T-cell (primary cell): ENCODE results near the gene P2RY8. TPM values are rescaled to one million over a fixed set of nuclear protein-coding genes. Genes with fewer than 3 reads are reported as not detected.

Experiments
- ATAC-seq, 4 experiments: fragments of 200-7000 bp in 3 of 4; fragments of 150-1000 bp in 1 of 4; cut with Tn5 transposase; replicated peaks in 1 of 4; 1 replicate in 3 of 4; 2 replicates in 1 of 4; pipeline ENCODE4 v1.10.0; 2021; ENCODE audit warnings: moderate library complexity in 3 of 4, mild to moderate bottlenecking in 2 of 4, moderate number of reproducible peaks in 1 of 4
- CTCF ChIA-PET, 2 donors: fragments of 300-600 bp; sonication (Branson Sonifier 250); formaldehyde crosslinking; loops; one replicate each; lab custom pipeline; 2022; ENCODE audit warnings: antibody characterized with exemption in 2 of 2; lab: Charles Lee
- POLR2A ChIA-PET, 2 donors: fragments of 300-600 bp; sonication (Branson Sonifier 250); formaldehyde crosslinking; loops; one replicate each; lab custom pipeline; 2022; ENCODE audit warnings: antibody characterized with exemption in 2 of 2; lab: Charles Lee
- DNase-seq, 35 experiments: peaks; one replicate each; pipeline versions ENCODE4 v3.0.0 to v3.0.0-alpha.2; 2013 to 2023
- H3K27ac ChIP-seq: one replicate; pipeline ENCODE4 v1.5.1; 2013; ENCODE audit warnings: low read length
- H3K27me3 ChIP-seq, 2 experiments: replicated peaks in 1 of 2; 1 replicate in 1 of 2; 2 replicates in 1 of 2; pipeline versions ENCODE4 v1.6.1 to v1.7.0; 2013; ENCODE audit warnings: low read length in 1 of 2, mixed read lengths in 1 of 2; ENCODE audit not compliant: control insufficient read depth in 2 of 2, insufficient read depth in 2 of 2; ENCODE audit errors: extremely low read depth in 1 of 2
- H3K36me3 ChIP-seq, 2 donors: 1 replicate in 1 of 2; 2 replicates in 1 of 2; pipeline versions ENCODE4 v1.6.1 to v1.7.0; 2013; ENCODE audit warnings: low read length in 1 of 2; ENCODE audit not compliant: control insufficient read depth in 2 of 2, insufficient read depth in 1 of 2; ENCODE audit errors: extremely low read depth in 1 of 2
- H3K4me1 ChIP-seq, 2 experiments: 1 replicate in 1 of 2; 2 replicates in 1 of 2; pipeline versions ENCODE4 v1.6.1 to v1.7.0; 2013; ENCODE audit warnings: low read length in 2 of 2, mixed read lengths in 1 of 2; ENCODE audit not compliant: insufficient read depth in 2 of 2, control insufficient read depth in 1 of 2; ENCODE audit errors: extremely low read depth in 1 of 2
- H3K4me3 ChIP-seq, 2 donors: 1 replicate in 1 of 2; 2 replicates in 1 of 2; pipeline versions ENCODE4 v1.5.1 to v1.7.0; 2013; ENCODE audit warnings: mild to moderate bottlenecking in 2 of 2, low read length in 1 of 2, moderate library complexity in 1 of 2; ENCODE audit not compliant: control insufficient read depth in 1 of 2; ENCODE audit errors: extremely low read depth in 1 of 2
- H3K9me3 ChIP-seq: 2 replicates; pipeline ENCODE4 v1.7.0; 2013
- H3K27ac Mint-ChIP-seq, 2 donors: one replicate each; pipeline ENCODE4 v1.8.0; 2020 to 2021; ENCODE audit warnings: mild to moderate bottlenecking in 2 of 2, mixed read lengths in 2 of 2
- H3K27me3 Mint-ChIP-seq, 2 donors: one replicate each; pipeline ENCODE4 v1.8.0; 2021 to 2022; ENCODE audit warnings: mixed read lengths in 2 of 2
- H3K36me3 Mint-ChIP-seq: one replicate; pipeline ENCODE4 v1.8.0; 2021; ENCODE audit warnings: mixed read lengths
- H3K4me1 Mint-ChIP-seq, 3 donors: one replicate each; pipeline ENCODE4 v1.8.0; 2020 to 2022; ENCODE audit warnings: mixed read lengths in 3 of 3, mild to moderate bottlenecking in 1 of 3
- H3K4me3 Mint-ChIP-seq, 3 donors: one replicate each; pipeline ENCODE4 v1.8.0; 2020 to 2022; ENCODE audit warnings: mild to moderate bottlenecking in 3 of 3, mixed read lengths in 3 of 3, moderate library complexity in 3 of 3
- H3K9me3 Mint-ChIP-seq, 3 donors: one replicate each; pipeline ENCODE4 v1.8.0; 2020 to 2022; ENCODE audit warnings: mixed read lengths in 3 of 3
- WGBS: methylation state at CpG from one replicate; pipeline ENCODE4 v1.1.5; 2013; ENCODE audit warnings: missing lambda C conversion rate; ENCODE audit not compliant: insufficient coverage; 5-methylcytosine and 5-hydroxymethylcytosine counted together
- total RNA-seq, 35 experiments: library from RNA in 6 of 35; stranded (reverse) in 6 of 35; fragments of 120-200 nt in 1 of 35; gene quantifications; one replicate each; pipeline versions ENCODE4 v1.2.1 to v1.2.4 and lab custom pipeline; 2013 to 2026

P2RY8 gene
- total RNA-seq, 5 donors from 2014 or later (not counting 1 experiment from before 2014, with no cell fraction given), result 114 to 219 (median 182) TPM

DNA sequence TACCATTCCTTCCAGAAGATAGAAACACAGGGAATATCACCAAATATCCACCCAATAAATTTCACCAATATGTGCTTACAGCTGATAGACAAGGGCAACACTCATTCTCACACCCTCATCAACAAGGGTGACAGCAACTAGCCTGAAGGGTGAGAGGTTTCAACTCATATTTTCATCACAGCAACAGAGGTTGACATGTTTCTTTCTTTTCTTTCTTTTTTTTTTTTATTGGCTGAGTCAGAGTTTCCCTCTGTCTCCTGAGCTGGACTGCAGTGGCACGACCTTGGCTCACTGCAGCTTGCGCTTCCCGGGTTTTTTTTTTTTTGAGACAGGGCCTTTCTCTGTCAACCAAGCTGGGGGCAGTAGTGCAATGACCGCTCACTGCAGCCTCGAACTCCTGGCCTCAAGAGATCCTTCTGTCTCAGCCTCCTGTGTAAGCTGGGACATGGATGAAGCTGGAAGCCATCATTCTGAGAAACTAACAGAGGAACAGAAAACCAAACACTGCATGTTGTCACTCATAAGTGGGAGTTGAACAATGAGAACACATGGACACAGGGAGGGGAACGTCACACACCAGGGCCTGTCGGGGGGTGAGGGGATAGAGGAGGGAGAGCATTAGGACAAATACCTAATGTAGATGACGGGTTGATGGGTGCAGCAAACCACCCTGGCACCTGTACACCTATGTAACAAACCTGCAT lies 56.8 kb downstream of the P2RY8 start:
- peaks cover 60% of the 10 kb centered on the region for H3K36me3 Mint-ChIP-seq
- peaks cover 77 to 87% (median 79%) of the 10 kb centered on the region in 3 donors for H3K4me1 Mint-ChIP-seq
- ChIA-PET CTCF (no interaction called here), POLR2A (no interaction called here)
- H3K9me3 Mint-ChIP-seq, result peaks cover 2 to 12% (median 11%) of the 10 kb centered on the region in 3 donors
- Histone ChIP-seq H3K36me3 (peaks cover 9 to 36% of the 10 kb centered on the region in 2 donors), H3K27me3 (no peaks in the 10 kb centered on the region), H3K27ac (peak overlapping the region; percentile 89), H3K4me3 (no peak overlapping the region), H3K9me3 (peaks cover 5% of the 10 kb centered on the region), H3K4me1 (peaks cover 14 to 82% of the 10 kb centered on the region in 2 experiments)
- no peak for ATAC-seq
- H3K27me3 Mint-ChIP-seq, result no peaks in the 10 kb centered on the region
- peak overlapping the region; percentile 95 to 98 for H3K27ac Mint-ChIP-seq
- WGBS, result 62% methylated on average over 3 of the region's 8 CpGs
- H3K4me3 Mint-ChIP-seq, result peak overlapping the region in 2 of 3 donors; percentile 44 to 63
- peak in 3 of 35 experiments; percentile 4 to 7 (median 4) for DNase-seq

DNA sequence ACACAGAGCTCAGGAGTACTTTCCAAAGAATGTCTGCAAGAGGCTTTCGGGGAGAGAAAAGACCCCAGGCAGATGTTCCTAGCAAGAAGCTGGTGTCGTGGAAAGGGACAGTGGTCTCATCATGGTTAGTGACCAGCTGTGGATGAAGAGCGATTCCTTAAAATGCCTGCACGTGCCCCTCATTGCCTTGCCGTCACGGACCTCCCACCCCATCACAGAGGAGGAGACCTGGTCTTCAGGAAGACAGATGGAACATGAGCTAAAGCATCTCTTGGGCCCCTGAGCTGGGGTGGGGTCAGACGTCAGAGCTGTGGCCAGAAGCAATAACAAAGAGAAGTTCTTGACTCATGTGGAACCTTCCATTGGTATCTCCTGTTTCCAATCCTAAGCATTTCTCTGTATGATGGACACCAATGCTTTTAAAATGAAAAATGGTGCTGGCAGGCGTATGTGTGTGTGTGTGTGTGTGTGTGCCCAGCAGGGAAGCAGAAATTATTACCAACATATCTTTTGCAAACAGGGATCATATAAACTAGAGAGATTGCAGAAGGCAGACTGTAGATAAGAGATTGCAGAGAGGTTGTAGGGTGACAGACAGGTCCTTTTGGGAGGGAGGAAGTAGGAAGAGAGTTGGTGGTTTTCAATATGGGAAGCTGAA lies 59.1 kb downstream of the P2RY8 start:
- Mint-ChIP-seq H3K27ac (peak overlapping the region; percentile 47 to 64), H3K9me3 (peaks cover 2 to 22% (median 11%) of the 10 kb centered on the region in 3 donors), H3K36me3 (peaks cover 76% of the 10 kb centered on the region), H3K27me3 (no peaks in the 10 kb centered on the region), H3K4me1 (peaks cover 70 to 96% (median 92%) of the 10 kb centered on the region in 3 donors), H3K4me3 (peak overlapping the region in 1 of 3 donors; percentile 21)
- peak overlapping the region; percentile 23 for H3K27ac ChIP-seq
- H3K4me1 ChIP-seq, result peaks cover 16 to 65% of the 10 kb centered on the region in 2 experiments
- peaks cover 5 to 30% of the 10 kb centered on the region in 2 donors for H3K36me3 ChIP-seq
- H3K9me3 ChIP-seq, result peaks cover 5% of the 10 kb centered on the region
- ATAC-seq, result no peak
- no peaks in the 10 kb centered on the region for H3K27me3 ChIP-seq
- peak in 2 of 35 experiments; percentile 3 to 9 for DNase-seq
- no peak overlapping the region for H3K4me3 ChIP-seq
- POLR2A ChIA-PET, result no interaction called here
- 80% methylated on average over 1 of the region's 8 CpGs for WGBS
- CTCF ChIA-PET, result no interaction called here

DNA sequence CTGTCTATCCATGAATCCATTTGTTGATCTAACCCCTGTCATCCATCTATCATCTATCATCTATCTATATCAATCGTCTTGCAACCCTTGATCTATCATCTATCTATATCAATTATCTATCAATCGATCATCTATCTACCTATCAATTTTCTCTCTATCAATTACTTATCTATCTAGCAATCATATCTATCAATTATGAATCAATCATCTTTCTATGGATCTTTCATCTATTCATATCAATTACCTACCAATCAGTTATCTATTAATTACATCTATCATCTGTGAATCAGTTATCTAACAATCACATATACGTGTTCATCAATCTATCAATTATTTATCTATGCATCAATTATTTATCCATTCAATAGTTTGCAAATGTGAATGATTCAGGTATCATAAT lies 59.8 kb downstream of the P2RY8 start:
- H3K4me3 Mint-ChIP-seq, result peak overlapping the region in 1 of 3 donors; percentile 21
- no peak for DNase-seq
- H3K4me3 ChIP-seq, result no peak overlapping the region
- peaks cover 5% of the 10 kb centered on the region for H3K9me3 ChIP-seq
- ChIA-PET POLR2A (no interaction called here), CTCF (no interaction called here)
- WGBS, result 82% methylated on average over 1 of the region's 3 CpGs
- ATAC-seq, result no peak
- peak overlapping the region; percentile 23 for H3K27ac ChIP-seq
- H3K27me3 Mint-ChIP-seq, result no peaks in the 10 kb centered on the region
- H3K36me3 Mint-ChIP-seq, result peaks cover 78% of the 10 kb centered on the region
- peaks cover 13 to 68% of the 10 kb centered on the region in 2 experiments for H3K4me1 ChIP-seq
- H3K27ac Mint-ChIP-seq, result peak overlapping the region; percentile 47 to 64
- H3K27me3 ChIP-seq, result no peaks in the 10 kb centered on the region
- H3K9me3 Mint-ChIP-seq, result peaks cover 2 to 29% (median 11%) of the 10 kb centered on the region in 3 donors
- peaks cover 5 to 30% of the 10 kb centered on the region in 2 donors for H3K36me3 ChIP-seq
- peaks cover 65 to 96% (median 94%) of the 10 kb centered on the region in 3 donors for H3K4me1 Mint-ChIP-seq

DNA sequence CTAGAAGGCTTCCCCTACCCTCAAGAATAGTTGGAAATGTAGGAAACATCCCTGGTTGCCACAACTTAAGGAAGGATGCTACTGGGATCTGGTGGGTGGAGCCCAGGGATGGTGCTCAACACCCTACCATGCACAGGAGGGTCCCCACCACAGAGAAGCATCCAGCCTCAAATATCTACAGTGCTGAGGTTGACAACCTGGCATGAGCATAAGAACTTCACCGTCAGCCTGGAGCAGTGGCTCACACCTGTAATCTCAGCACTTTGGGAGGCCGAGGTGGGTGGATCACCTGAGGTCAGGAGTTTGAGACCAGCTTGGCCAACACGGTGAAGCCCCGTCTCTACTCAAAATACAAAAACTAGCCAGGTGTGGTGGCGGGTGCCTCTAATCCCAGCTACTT lies 60.3 kb downstream of the P2RY8 start:
- WGBS, result 100% methylated on average over 2 of the region's 5 CpGs
- Mint-ChIP-seq H3K9me3 (peaks cover 2 to 33% (median 11%) of the 10 kb centered on the region in 3 donors), H3K4me1 (peaks cover 65 to 96% (median 94%) of the 10 kb centered on the region in 3 donors), H3K4me3 (no peak overlapping the region), H3K27ac (no peak overlapping the region), H3K27me3 (no peaks in the 10 kb centered on the region), H3K36me3 (peaks cover 78% of the 10 kb centered on the region)
- ATAC-seq (no peak), DNase-seq (peak in 1 of 35 experiments; percentile 4)
- Histone ChIP-seq H3K27ac (no peak overlapping the region), H3K4me1 (peaks cover 15 to 68% of the 10 kb centered on the region in 2 experiments), H3K27me3 (no peaks in the 10 kb centered on the region), H3K9me3 (peaks cover 5% of the 10 kb centered on the region), H3K36me3 (peaks cover 5 to 30% of the 10 kb centered on the region in 2 donors), H3K4me3 (no peak overlapping the region)
- ChIA-PET POLR2A (no interaction called here), CTCF (no interaction called here)

DNA sequence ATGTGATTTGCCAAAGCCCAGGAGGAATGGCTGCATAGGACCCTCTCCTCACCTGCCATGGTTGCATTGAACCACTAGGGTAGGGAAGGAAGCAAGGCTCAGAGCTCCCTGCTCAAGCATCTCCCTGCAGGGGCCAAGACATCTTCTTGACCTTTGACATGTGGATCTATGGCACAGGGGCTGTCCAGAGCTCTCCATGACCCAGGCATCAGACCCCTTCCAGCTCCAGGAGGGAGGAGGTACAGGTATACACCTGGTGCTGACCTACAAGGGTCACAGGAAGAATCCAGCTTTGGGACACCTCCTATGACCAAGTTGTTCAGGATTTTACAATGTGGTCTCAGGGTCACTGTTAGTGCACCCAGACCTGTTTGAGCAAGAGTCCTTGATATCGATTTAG lies 61.1 kb downstream of the P2RY8 start:
- peak in 2 of 35 experiments; percentile 5 to 10 for DNase-seq
- POLR2A ChIA-PET, result no interaction called here
- CTCF ChIA-PET, result no interaction called here
- Histone ChIP-seq H3K9me3 (peaks cover 5% of the 10 kb centered on the region), H3K4me3 (no peak overlapping the region), H3K27ac (no peak overlapping the region), H3K36me3 (peaks cover 5 to 30% of the 10 kb centered on the region in 2 donors), H3K27me3 (no peaks in the 10 kb centered on the region), H3K4me1 (peaks cover 16 to 68% of the 10 kb centered on the region in 2 experiments)
- Mint-ChIP-seq H3K27ac (peak overlapping the region in 1 of 2 donors; percentile 58), H3K9me3 (peaks cover 2 to 33% (median 11%) of the 10 kb centered on the region in 3 donors), H3K36me3 (peaks cover 80% of the 10 kb centered on the region), H3K4me3 (peak overlapping the region in 1 of 3 donors; percentile 24), H3K4me1 (peaks cover 63 to 95% (median 94%) of the 10 kb centered on the region in 3 donors), H3K27me3 (no peaks in the 10 kb centered on the region)
- no peak for ATAC-seq
- no CpG with 5 or more reads among the region's 1 CpG for WGBS

DNA sequence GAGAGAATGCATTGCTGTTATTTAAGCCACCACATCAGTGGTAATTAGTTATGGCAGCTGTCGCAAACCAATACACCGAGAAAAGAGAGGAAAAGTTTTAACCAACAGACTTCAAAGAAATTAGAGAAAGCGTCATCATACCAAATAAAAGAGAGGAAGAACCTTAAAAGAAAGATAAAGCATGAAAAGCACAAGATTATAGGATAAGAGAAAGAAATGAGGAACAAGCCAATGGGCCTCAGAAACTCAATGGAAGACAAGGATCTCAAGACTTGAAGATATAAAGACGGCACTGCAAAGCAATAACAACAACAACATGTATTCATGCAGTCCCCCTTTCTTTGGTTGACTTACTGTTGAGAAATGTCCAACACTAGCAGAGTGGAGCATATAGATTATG lies 61.5 kb downstream of the P2RY8 start:
- DNase-seq (no peak), ATAC-seq (no peak)
- Histone ChIP-seq H3K9me3 (peaks cover 5% of the 10 kb centered on the region), H3K4me1 (peaks cover 18 to 68% of the 10 kb centered on the region in 2 experiments), H3K36me3 (peaks cover 5 to 30% of the 10 kb centered on the region in 2 donors), H3K27ac (no peak overlapping the region), H3K27me3 (no peaks in the 10 kb centered on the region), H3K4me3 (no peak overlapping the region)
- ChIA-PET POLR2A (no interaction called here), CTCF (no interaction called here)
- H3K9me3 Mint-ChIP-seq, result peaks cover 2 to 33% (median 11%) of the 10 kb centered on the region in 3 donors
- H3K4me1 Mint-ChIP-seq, result peaks cover 65 to 95% (median 94%) of the 10 kb centered on the region in 3 donors
- peak overlapping the region in 1 of 2 donors; percentile 52 for H3K27ac Mint-ChIP-seq
- peaks cover 79% of the 10 kb centered on the region for H3K36me3 Mint-ChIP-seq
- no peaks in the 10 kb centered on the region for H3K27me3 Mint-ChIP-seq
- H3K4me3 Mint-ChIP-seq, result no peak overlapping the region
- WGBS, result no CpG with 5 or more reads among the region's 4 CpGs
